H1 (cell line): Measurements from ENCODE around the gene INPPL1. TPM values are rescaled to one million over a fixed set of nuclear protein-coding genes. Genes with fewer than 3 reads are reported as not detected.

ENCODE experiments used
- CTCF ChIA-PET: fragments of 300-600 bp; sonication (Branson Sonifier 250); formaldehyde crosslinking; loops from one replicate; lab custom pipeline; 2021; ENCODE audit not compliant: partially characterized antibody; lab: Charles Lee
- POLR2A ChIA-PET: fragments of 300-600 bp; sonication (Branson Sonifier 250); formaldehyde crosslinking; loops from one replicate; lab custom pipeline; 2021; ENCODE audit warnings: inconsistent platforms; ENCODE audit not compliant: partially characterized antibody; lab: Charles Lee
- DNase-seq, 2 experiments: peaks; one replicate each; pipeline versions ENCODE4 v3.0.0 to v3.0.0-alpha.2; 2010 to 2022; ENCODE audit warnings: low spot score in 2 of 2, low read depth in 1 of 2, mixed read lengths in 1 of 2
- FAIRE-seq: peaks from 2 replicates; lab custom pipeline; 2011; peaks lifted over from hg19 to GRCh38; lab: Jason Lieb, UNC
- H2AFZ ChIP-seq: 2 replicates; pipeline ENCODE4 v1.8.1; 2012; ENCODE audit warnings: low read length, inconsistent platforms
- H2AK5ac ChIP-seq: 2 replicates; pipeline ENCODE4 v1.6.1; 2013; ENCODE audit warnings: low read depth, low read length
- H2BK120ac ChIP-seq: replicated peaks from 2 replicates; pipeline ENCODE3; 2013; ENCODE audit warnings: low read depth, low read length, inconsistent platforms
- H2BK12ac ChIP-seq: 2 replicates; pipeline ENCODE4 v1.6.1; 2013; ENCODE audit warnings: low read depth, low read length
- H2BK15ac ChIP-seq: 2 replicates; pipeline ENCODE4 v1.6.1; 2013; ENCODE audit warnings: low read length
- H2BK20ac ChIP-seq: 2 replicates; pipeline ENCODE4 v1.6.1; 2013; ENCODE audit warnings: low read length
- H2BK5ac ChIP-seq: 2 replicates; pipeline ENCODE4 v1.6.1; 2013; ENCODE audit warnings: low read depth, low read length
- H3K14ac ChIP-seq: 2 replicates; pipeline ENCODE4 v1.6.1; 2013; ENCODE audit warnings: inconsistent platforms; ENCODE audit not compliant: insufficient read length
- H3K18ac ChIP-seq: 2 replicates; pipeline ENCODE4 v1.6.1; 2013; ENCODE audit warnings: low read length; ENCODE audit errors: extremely low read depth
- H3K23ac ChIP-seq: 2 replicates; pipeline ENCODE4 v1.6.1; 2013; ENCODE audit warnings: inconsistent platforms; ENCODE audit not compliant: insufficient read length
- H3K23me2 ChIP-seq: 2 replicates; pipeline ENCODE4 v1.6.1; 2013; ENCODE audit warnings: low read depth, low read length
- H3K27ac ChIP-seq: 2 replicates; pipeline ENCODE4 v1.6.1; 2011; ENCODE audit warnings: low read depth, low read length, inconsistent platforms
- H3K27me3 ChIP-seq, 4 experiments: replicated peaks in 1 of 4; 1 replicate in 1 of 4; 2 replicates in 3 of 4; pipeline versions ENCODE4 v1.6.1 to v1.8.1; 2011 to 2013; ENCODE audit warnings: low read length in 3 of 4, mild to moderate bottlenecking in 3 of 4, inconsistent platforms in 2 of 4, mixed read lengths in 2 of 4, moderate library complexity in 1 of 4; ENCODE audit not compliant: control insufficient read depth in 3 of 4, insufficient read depth in 3 of 4; ENCODE audit errors: extremely low read depth in 1 of 4
- H3K36me3 ChIP-seq, 4 experiments: 2 replicates each; pipeline versions ENCODE4 v1.6.1 to v1.8.1; 2011 to 2013; ENCODE audit warnings: mild to moderate bottlenecking in 4 of 4, low read length in 3 of 4, moderate library complexity in 2 of 4, control low read depth in 1 of 4, inconsistent platforms in 1 of 4; ENCODE audit not compliant: insufficient read depth in 4 of 4, control insufficient read depth in 2 of 4
- H3K4ac ChIP-seq: replicated peaks from 2 replicates; pipeline ENCODE3; 2013; ENCODE audit warnings: low read length, low read depth, mixed read lengths, inconsistent platforms; ENCODE audit not compliant: insufficient read length
- H3K4me1 ChIP-seq, 4 experiments: replicated peaks in 1 of 4; 1 replicate in 1 of 4; 2 replicates in 3 of 4; pipeline versions ENCODE4 v1.6.1 to v1.8.1; 2011 to 2013; ENCODE audit warnings: low read length in 3 of 4, inconsistent platforms in 2 of 4, mixed read lengths in 1 of 4; ENCODE audit not compliant: insufficient read depth in 4 of 4, control insufficient read depth in 3 of 4
- H3K4me2 ChIP-seq, 2 experiments: 2 replicates each; pipeline versions ENCODE4 v1.6.1 to v1.8.1; 2011 to 2013; ENCODE audit warnings: low read depth in 2 of 2, low read length in 2 of 2, control low read depth in 1 of 2, inconsistent platforms in 1 of 2, mild to moderate bottlenecking in 1 of 2; ENCODE audit not compliant: insufficient read depth in 1 of 2
- H3K4me3 ChIP-seq, 4 experiments: fragments of 200-600, 300-600 bp in 1 of 4; sonication (generic), shearing (Covaris generic), sonication (Bioruptor Twin) in 1 of 4; 2 replicates each; pipeline versions ENCODE4 v1.5.1 to v1.8.1; 2011 to 2016; ENCODE audit warnings: low read length in 4 of 4, low read depth in 3 of 4, control low read depth in 2 of 4, inconsistent platforms in 2 of 4, mild to moderate bottlenecking in 2 of 4, mixed read lengths in 1 of 4, moderate library complexity in 1 of 4; ENCODE audit not compliant: insufficient read depth in 2 of 4; ENCODE audit errors: extremely low read depth in 1 of 4
- H3K56ac ChIP-seq: replicated peaks from 2 replicates; pipeline ENCODE3; 2013; ENCODE audit warnings: low read depth, mild to moderate bottlenecking, mixed read lengths, low read length, inconsistent platforms; ENCODE audit not compliant: insufficient read length
- H3K79me1 ChIP-seq: 2 replicates; pipeline ENCODE4 v1.6.1; 2013; ENCODE audit warnings: low read depth, low read length, control low read depth
- H3K79me2 ChIP-seq, 2 experiments: 2 replicates each; pipeline versions ENCODE4 v1.6.1 to v1.8.1; 2012 to 2013; ENCODE audit warnings: low read length in 2 of 2, mild to moderate bottlenecking in 2 of 2, inconsistent platforms in 1 of 2; ENCODE audit not compliant: insufficient read depth in 2 of 2, control insufficient read depth in 1 of 2
- H3K9ac ChIP-seq, 4 experiments: replicated peaks in 1 of 4; 1 replicate in 1 of 4; 2 replicates in 3 of 4; pipeline versions ENCODE4 v1.6.1 to v1.8.1; 2011 to 2013; ENCODE audit warnings: low read depth in 3 of 4, low read length in 3 of 4, control low read depth in 2 of 4, mild to moderate bottlenecking in 2 of 4, moderate library complexity in 2 of 4, inconsistent platforms in 1 of 4; ENCODE audit errors: extremely low read depth in 1 of 4
- H3K9me3 ChIP-seq, 2 experiments: 2 replicates each; pipeline versions ENCODE4 v1.6.1 to v1.8.1; 2012 to 2013; ENCODE audit warnings: mild to moderate bottlenecking in 2 of 2, moderate library complexity in 2 of 2, control low read depth in 1 of 2, inconsistent platforms in 1 of 2, low read depth in 1 of 2, low read length in 1 of 2, mixed read lengths in 1 of 2; ENCODE audit not compliant: insufficient read depth in 2 of 2
- H4K20me1 ChIP-seq, 2 experiments: replicated peaks in 1 of 2; 2 replicates each; pipeline versions ENCODE3 to v1.8.1; 2011 to 2013; ENCODE audit warnings: inconsistent platforms in 2 of 2, low read length in 2 of 2, mild to moderate bottlenecking in 1 of 2; ENCODE audit not compliant: insufficient read depth in 2 of 2, control insufficient read depth in 1 of 2
- H4K5ac ChIP-seq: 2 replicates; pipeline ENCODE4 v1.6.1; 2013; ENCODE audit warnings: low read length, low read depth, mixed read lengths, inconsistent platforms; ENCODE audit not compliant: insufficient read length
- H4K8ac ChIP-seq: 2 replicates; pipeline ENCODE4 v1.8.0; 2013; ENCODE audit warnings: mild to moderate bottlenecking, moderate library complexity, low read length, inconsistent platforms; ENCODE audit not compliant: insufficient read depth; ENCODE audit errors: extremely low read depth
- H4K91ac ChIP-seq: replicated peaks from 2 replicates; pipeline ENCODE3; 2013; ENCODE audit warnings: low read length, mixed read lengths, inconsistent platforms; ENCODE audit not compliant: insufficient read length
- ATF3 ChIP-seq: IDR thresholded peaks from 2 replicates; pipeline ENCODE4 v1.6.1; 2011; ENCODE audit warnings: low read depth, mild to moderate bottlenecking, low read length; ENCODE audit not compliant: insufficient read depth
- CBX8 ChIP-seq: fragments of 300-800, 300-1000 bp; sonication (generic); IDR thresholded peaks from 2 replicates; pipeline ENCODE4 v1.7.1; 2016; ENCODE audit warnings: low read depth, low read length, borderline replicate concordance
- CTCF ChIP-seq, 3 experiments: IDR thresholded peaks; 1 replicate in 2 of 3; 2 replicates in 1 of 3; pipeline versions ENCODE4 v1.5.1 to v1.6.1; 2011; ENCODE audit warnings: low read length in 3 of 3, mild to moderate bottlenecking in 3 of 3, inconsistent platforms in 2 of 3, low read depth in 1 of 3, moderate library complexity in 1 of 3; ENCODE audit not compliant: insufficient read depth in 1 of 3; ENCODE audit errors: control extremely low read depth in 1 of 3
- E2F6 ChIP-seq: IDR thresholded peaks from 2 replicates; pipeline ENCODE4 v1.6.1; 2012; ENCODE audit warnings: inconsistent platforms
- EGR1 ChIP-seq: IDR thresholded peaks from 2 replicates; pipeline ENCODE4 v1.6.1; 2011; ENCODE audit warnings: low read depth, low read length, borderline replicate concordance
- NANOG ChIP-seq: IDR thresholded peaks from 2 replicates; pipeline ENCODE4 v1.6.1; 2011; ENCODE audit warnings: low read length, low read depth, mild to moderate bottlenecking, inconsistent platforms; ENCODE audit not compliant: insufficient read depth, poor library complexity, severe bottlenecking
- SIRT6 ChIP-seq: IDR thresholded peaks from one replicate; pipeline ENCODE4 v1.7.1; 2012; ENCODE audit warnings: low read length, inconsistent platforms
- SP2 ChIP-seq: IDR thresholded peaks from 2 replicates; pipeline ENCODE4 v1.6.1; 2012; ENCODE audit warnings: mild to moderate bottlenecking, low read length, inconsistent platforms
- SP4 ChIP-seq: IDR thresholded peaks from 2 replicates; pipeline ENCODE4 v1.6.1; 2012; ENCODE audit warnings: low read length, inconsistent platforms
- WGBS, 2 experiments: shearing (Covaris generic) in 1 of 2; methylation state at CpG; one replicate each; pipeline versions ENCODE4 v1.1.6 to v1.1.7; 2013 to 2015; ENCODE audit warnings: low lambda C conversion rate in 2 of 2, mixed read lengths in 2 of 2, inconsistent platforms in 1 of 2, low coverage in 1 of 2, missing lambda C conversion rate in 1 of 2; ENCODE audit not compliant: insufficient replicate concordance in 2 of 2, insufficient coverage in 1 of 2, insufficient read length in 1 of 2; ENCODE audit errors: extremely low coverage in 1 of 2, missing lambda C conversion rate in 1 of 2; 5-methylcytosine and 5-hydroxymethylcytosine counted together
- polyA plus RNA-seq, 7 experiments: library from polyadenylated mRNA; depleted of rRNA in 3 of 7; stranded (reverse) in 5 of 7; unstranded in 2 of 7; fragments of >200 nt in 5 of 7; fragments of 200-250 nt in 2 of 7; gene quantifications; 1 replicate in 5 of 7; 2 replicates in 1 of 7; 4 replicates in 1 of 7; pipeline versions ENCODE4 v1.2.1 to v1.2.3, GENCODE V29; 2011 to 2013; ENCODE audit warnings: missing spikeins in 2 of 7, mixed read lengths in 2 of 7
- total RNA-seq: library from RNA; stranded (reverse); fragmentation: NEBNext Ultra II Directional; extraction: Animal tissue kit (Norgen Biotek cat#: 25700); gene quantifications from 2 replicates; pipeline ENCODE4 v1.2.1, GENCODE V29; 2021

INPPL1 gene
- total and polyA plus RNA-seq, 2 of the 8 experiments (the other 6 are each of a cell fraction or from before 2014, with no cell fraction given), result 54.5 to 79.5 TPM

GRCh38 chr11:72236083-72236697, 11.6 kb downstream of the INPPL1 start:
- Histone ChIP-seq H3K4ac (no peak overlapping the region), H3K9me3 (no peaks in the 10 kb centered on the region; a peak in 1 of 4 replicates), H2AK5ac (no peak overlapping the region), H4K8ac (no peak overlapping the region), H3K36me3 (peaks cover 16 to 45% (median 40%) of the 10 kb centered on the region in 4 experiments), H3K9ac (no peak overlapping the region), H2BK120ac (no peak overlapping the region), H3K4me2 (no peak overlapping the region), H3K27ac (no peak overlapping the region), H3K23ac (no peak overlapping the region), H3K79me1 (no peaks in the 10 kb centered on the region), H3K79me2 (no peaks in the 10 kb centered on the region), H2BK20ac (no peak overlapping the region), H2BK5ac (no peak overlapping the region), H3K56ac (no peak overlapping the region), H2BK15ac (no peak overlapping the region), H4K91ac (no peak overlapping the region), H3K4me1 (peaks cover 3 to 29% (median 21%) of the 10 kb centered on the region in 4 experiments), H3K27me3 (peaks cover 19 to 29% (median 26%) of the 10 kb centered on the region in 4 experiments), H4K20me1 (peaks cover 11 to 16% of the 10 kb centered on the region in 2 experiments), H2AFZ (no peak overlapping the region), H3K23me2 (peaks cover 12% of the 10 kb centered on the region; the same call in 1 of the 2 replicates), H3K18ac (no peak overlapping the region), H4K5ac (no peak overlapping the region), H3K4me3 (no peak overlapping the region), H3K14ac (no peak overlapping the region), H2BK12ac (no peak overlapping the region)
- POLR2A ChIA-PET, result interaction anchor here (1.1 to 7.7 kb wide), 4 partner anchors 11 to 142 kb away, joined by 3 to 160 read pairs (median 4); partner anchors contain the start of gene INPPL1
- DNase-seq, result no peak
- 88% methylated on average over 4 of the region's 4 CpGs; no CpG with 5 or more reads in 1 of the 2 experiments for WGBS, 2 experiments
- no peak for FAIRE-seq
- CTCF ChIA-PET, result interaction anchor here (0.7 to 5.2 kb wide), 16 partner anchors 10 to 221 kb away, joined by 3 to 72 read pairs (median 4); partner anchors contain the start of genes CLPB and INPPL1
- TF ChIP-seq SIRT6 (no peak), ATF3 (no peak), E2F6 (no peak), SP4 (no peak), CTCF (IDR thresholded peaks at IDR 0.05; ENCODE audit: control extremely low read depth in 1 of 3, insufficient read depth in 1 of 3, low read depth in 1 of 3, low read length in 3 of 3) (no peak), NANOG (no peak), EGR1 (no peak), CBX8 (no peak), SP2 (no peak)
